Fibroblast of mammary gland (primary cell): ENCODE results near the gene MAML3.
"Not testable (repeated sequence)": the region's sequence is repeated elsewhere in the genome, so short reads cannot be mapped to it uniquely, and the experiment has no call there.

Source experiments
- DNase-seq: peaks from one replicate; pipeline ENCODE4 v3.0.0-alpha.2; 2010; ENCODE audit warnings: low read depth
- H3K4me3 ChIP-seq: 2 replicates; pipeline ENCODE4 v1.5.1; 2011; ENCODE audit warnings: low read depth, mild to moderate bottlenecking, low read length, moderate library complexity; ENCODE audit not compliant: control insufficient read depth
- CTCF ChIP-seq: conservative IDR thresholded peaks from 2 replicates; pipeline ENCODE4 v1.5.1; 2011; ENCODE audit warnings: low read depth, low read length, inconsistent platforms; ENCODE audit not compliant: control insufficient read depth, insufficient read depth

The MAML3 gene

GRCh38 chr4:139704915-139705485 lies 449.0 kb downstream of the MAML3 start:
- H3K4me3 ChIP-seq: no peak overlapping the region
- peak; percentile 32 for DNase-seq
- peak; percentile 29 for TF ChIP-seq CTCF

GRCh38 chr4:139700568-139700967 lies 453.4 kb downstream of the MAML3 start:
- H3K4me3 ChIP-seq: no peak overlapping the region
- no peak for TF ChIP-seq CTCF

GRCh38 chr4:139698167-139698925 lies 455.6 kb downstream of the MAML3 start:
- not testable (repeated sequence) for DNase-seq, H3K4me3 ChIP-seq
- peak; percentile 22 for TF ChIP-seq CTCF

More at GRCh38 chr4:139700568-139700967, 453.4 kb downstream of the MAML3 start:
- DNase-seq: no peak

- DNase-seq: no peak
- TF ChIP-seq CTCF: no peak
- no peak overlapping the region for H3K4me3 ChIP-seq
Observed at GRCh38 chr4:139696491-139696890, 457.5 kb downstream of the MAML3 start.

- H3K4me3 ChIP-seq: no peak overlapping the region
- DNase-seq: no peak
- no peak for TF ChIP-seq CTCF
Observed at GRCh38 chr4:139694522-139695107, 459.4 kb downstream of the MAML3 start.

- TF ChIP-seq CTCF: peak; percentile 5
- no peak for DNase-seq
- H3K4me3 ChIP-seq: no peak overlapping the region
Observed at GRCh38 chr4:139692309-139693012, 461.5 kb downstream of the MAML3 start.
